SK-N-SH (cell line): ENCODE measurements around the gene LMO2. TPM values are rescaled to one million over a fixed set of nuclear protein-coding genes. Genes with fewer than 3 reads are reported as not detected.

Experiments
- CTCF ChIA-PET: fragments of 300-600, 350-600 bp; formaldehyde crosslinking; extraction: SDS; loops from one replicate; lab custom pipeline; 2021; lab: Yijun Ruan, JAX
- POLR2A ChIA-PET: fragments of 350-600 bp; sonication (Branson Sonifier 250); formaldehyde crosslinking; extraction: SDS; loops from one replicate; lab custom pipeline; 2020; ENCODE audit warnings: antibody characterized with exemption, inconsistent platforms; lab: Yijun Ruan, JAX
- DNase-seq: peaks from one replicate; pipeline ENCODE4 v3.0.0; 2012
- H2AFZ ChIP-seq: fragments of 200-600 bp; sonication (generic); 2 replicates; pipeline ENCODE4 v1.8.1; 2016; ENCODE audit warnings: antibody characterized with exemption, mild to moderate bottlenecking, low read depth
- H3F3A ChIP-seq: fragments of 200-600 bp; sonication (generic); replicated peaks from 2 replicates; pipeline ENCODE3; 2016; ENCODE audit warnings: antibody characterized with exemption, mild to moderate bottlenecking; ENCODE audit not compliant: insufficient read depth
- H3K27ac ChIP-seq, 2 experiments: fragments of 200-500 bp in 1 of 2; fragments of 200-600 bp in 1 of 2; sonication (Bioruptor generic) in 1 of 2; sonication (generic), shearing (Covaris generic) in 1 of 2; 2 replicates each; pipeline versions ENCODE4 v1.5.1 to v1.6.1; 2014 to 2016; ENCODE audit warnings: low read depth in 2 of 2, inconsistent platforms in 1 of 2, low read length in 1 of 2, mild to moderate bottlenecking in 1 of 2, mixed read lengths in 1 of 2
- H3K27me3 ChIP-seq: fragments of 200-600 bp; sonication (generic), shearing (Covaris generic); 2 replicates; pipeline ENCODE4 v1.6.1; 2016; ENCODE audit warnings: mixed run types; ENCODE audit not compliant: insufficient read depth
- H3K36me3 ChIP-seq, 2 experiments: fragments of 200-500 bp in 1 of 2; fragments of 200-600 bp in 1 of 2; sonication (Bioruptor generic) in 1 of 2; sonication (generic) in 1 of 2; replicated peaks in 1 of 2; 2 replicates each; pipeline versions ENCODE3 to v1.5.1; 2014 to 2016; ENCODE audit warnings: low read length in 1 of 2, mild to moderate bottlenecking in 1 of 2; ENCODE audit not compliant: insufficient read depth in 2 of 2, control insufficient read depth in 1 of 2
- H3K4me1 ChIP-seq, 2 experiments: fragments of 200-500 bp in 1 of 2; fragments of 200-600 bp in 1 of 2; sonication (Bioruptor generic) in 1 of 2; sonication (generic), shearing (Covaris generic) in 1 of 2; 2 replicates each; pipeline versions ENCODE4 v1.5.1 to v1.6.1; 2014 to 2016; ENCODE audit warnings: low read depth in 1 of 2, low read length in 1 of 2, mixed run types in 1 of 2; ENCODE audit not compliant: insufficient read depth in 2 of 2, control insufficient read depth in 1 of 2
- H3K4me2 ChIP-seq: fragments of 200-600 bp; sonication (generic), shearing (Covaris generic); 2 replicates; pipeline ENCODE4 v1.6.1; 2017; ENCODE audit warnings: mixed run types
- H3K4me3 ChIP-seq, 2 experiments: fragments of 200-500 bp in 1 of 2; fragments of 200-600 bp in 1 of 2; sonication (Bioruptor generic) in 1 of 2; sonication (generic), shearing (Covaris generic) in 1 of 2; 2 replicates each; pipeline versions ENCODE4 v1.5.1 to v1.8.1; 2014 to 2016; ENCODE audit warnings: low read depth in 2 of 2, inconsistent platforms in 1 of 2, low read length in 1 of 2, mild to moderate bottlenecking in 1 of 2, mixed read lengths in 1 of 2, moderate library complexity in 1 of 2
- H3K79me2 ChIP-seq: fragments of 200-600 bp; sonication (generic); 2 replicates; pipeline ENCODE4 v1.8.1; 2017; ENCODE audit warnings: mild to moderate bottlenecking; ENCODE audit not compliant: insufficient read depth
- H3K9ac ChIP-seq: fragments of 200-600 bp; sonication (generic); 2 replicates; pipeline ENCODE4 v1.6.1; 2017; ENCODE audit warnings: mixed run types
- H3K9me2 ChIP-seq: fragments of 200-600 bp; sonication (generic); 2 replicates; pipeline ENCODE4 v1.6.1; 2017; ENCODE audit warnings: mixed run types
- H3K9me3 ChIP-seq: fragments of 200-600 bp; sonication (generic); 2 replicates; pipeline ENCODE4 v1.6.1; 2017; ENCODE audit warnings: mixed run types, mild to moderate bottlenecking, moderate library complexity
- H4K20me1 ChIP-seq: fragments of 200-600 bp; sonication (generic); 2 replicates; pipeline ENCODE4 v1.6.1; 2017; ENCODE audit warnings: mild to moderate bottlenecking, mixed run types; ENCODE audit not compliant: insufficient read depth
- ELF1 ChIP-seq: IDR thresholded peaks from 2 replicates; pipeline ENCODE4 v1.4.0; 2012
- EZH2phosphoT487 ChIP-seq: fragments of 200-600 bp; sonication (generic); IDR thresholded peaks from 2 replicates; pipeline ENCODE4 v1.6.1; 2017; ENCODE audit warnings: low read depth, mixed run types, mild to moderate bottlenecking, antibody characterized with exemption, moderate library complexity, borderline replicate concordance
- FOSL2 ChIP-seq: IDR thresholded peaks from 2 replicates; pipeline ENCODE4 v1.4.0; 2012; ENCODE audit warnings: low read depth, mild to moderate bottlenecking, moderate library complexity, borderline replicate concordance
- FOXM1 ChIP-seq: IDR thresholded peaks from 2 replicates; pipeline ENCODE4 v1.4.0; 2012; ENCODE audit warnings: low read depth, mild to moderate bottlenecking
- JUND ChIP-seq: IDR thresholded peaks from 2 replicates; pipeline ENCODE4 v1.4.0; 2012
- NFIC ChIP-seq: IDR thresholded peaks from 2 replicates; pipeline ENCODE4 v1.4.0; 2012; ENCODE audit warnings: borderline replicate concordance
- POLR2AphosphoS5 ChIP-seq: IDR thresholded peaks from 2 replicates; pipeline ENCODE4 v1.6.1; 2012; ENCODE audit warnings: low read depth, low read length
- RFX5 ChIP-seq: IDR thresholded peaks from 2 replicates; pipeline ENCODE4 v1.6.1; 2012; ENCODE audit warnings: mild to moderate bottlenecking, improper control_type of control experiment, low read length
- RXRA ChIP-seq: IDR thresholded peaks from 2 replicates; pipeline ENCODE4 v1.4.0; 2012; ENCODE audit warnings: low read depth, mild to moderate bottlenecking, borderline replicate concordance
- SIN3A ChIP-seq: IDR thresholded peaks from 2 replicates; pipeline ENCODE4 v1.6.1; 2012; ENCODE audit warnings: low read depth, mild to moderate bottlenecking, low read length, moderate library complexity, borderline replicate concordance
- TAF1 ChIP-seq: IDR thresholded peaks from 2 replicates; pipeline ENCODE4 v1.6.1; 2012; ENCODE audit warnings: low read depth, mild to moderate bottlenecking, low read length, moderate library complexity, borderline replicate concordance
- YY1 ChIP-seq: IDR thresholded peaks from 2 replicates; pipeline ENCODE4 v1.4.0; 2012; ENCODE audit warnings: low read depth, mild to moderate bottlenecking
- WGBS: methylation state at CpG from one replicate; pipeline ENCODE4 v1.1.6; 2017; ENCODE audit warnings: low lambda C conversion rate; 5-methylcytosine and 5-hydroxymethylcytosine counted together
- polyA plus RNA-seq, 3 experiments: library from polyadenylated mRNA; depleted of rRNA; stranded (reverse); fragments of >200 nt; gene quantifications; 2 replicates each; pipeline ENCODE4 v1.2.3, GENCODE V29; 2012
- TF ChIP-seq, protein P1 (sequence below): IDR thresholded peaks from 2 replicates; pipeline ENCODE4 v1.4.0; 2012; ENCODE audit warnings: low read depth, borderline replicate concordance
- TF ChIP-seq, protein P2 (sequence below): IDR thresholded peaks from 2 replicates; pipeline ENCODE4; 2012
- TF ChIP-seq, protein P3 (sequence below): IDR thresholded peaks from 2 replicates; pipeline ENCODE4 v1.6.1; 2012; ENCODE audit warnings: mild to moderate bottlenecking, low read depth, low read length, moderate library complexity
- TF ChIP-seq, protein P4 (sequence below): fragments of 150-350 bp; IDR thresholded peaks from 2 replicates; pipeline ENCODE4 v1.6.1; 2017; ENCODE audit warnings: antibody characterized with exemption, low read length, low read depth, borderline replicate concordance

Gene LMO2
- polyA plus RNA-seq, 1 of the 3 experiments (the other 2 are of a cell fraction): 0.05 TPM

DNA sequence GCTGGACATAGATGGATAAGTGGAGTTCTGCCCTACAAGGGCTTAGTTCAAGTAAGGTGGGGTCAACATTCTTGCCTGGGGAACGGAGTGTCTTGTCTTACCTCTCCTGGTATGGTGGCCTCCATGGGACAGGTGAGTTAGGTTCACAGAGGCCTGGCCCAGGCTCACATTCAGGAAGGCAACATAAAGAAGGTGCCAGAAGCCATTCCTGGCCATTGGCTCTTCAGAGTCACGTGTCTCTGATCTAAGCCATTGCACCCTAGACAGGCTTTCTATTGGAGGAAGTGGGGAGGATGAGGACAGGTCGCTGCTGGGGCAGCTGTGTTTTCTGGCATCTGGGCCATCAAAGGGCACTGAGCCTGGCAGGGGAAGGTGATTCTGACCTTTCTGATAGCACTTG lies 14.8 kb downstream of the LMO2 start:
- peaks cover 40% of the 10 kb centered on the region for H3K27me3 ChIP-seq
- H3K9ac ChIP-seq: no peak overlapping the region
- no peaks in the 10 kb centered on the region for H3K79me2 ChIP-seq
- no peak overlapping the region for H3K4me2 ChIP-seq
- WGBS: 34% methylated on average over 3 of the region's 3 CpGs
- no peaks in the 10 kb centered on the region; a peak in 1 of 4 replicates for H3K4me1 ChIP-seq
- H3K36me3 ChIP-seq: no peaks in the 10 kb centered on the region
- ChIA-PET CTCF (interaction anchor here (2.1 kb wide), 1 partner anchor 19 kb away, joined by 8 read pairs; no protein-coding TSS in a partner anchor), POLR2A (no interaction called here)
- no peaks in the 10 kb centered on the region for H3F3A ChIP-seq
- no peaks in the 10 kb centered on the region for H4K20me1 ChIP-seq
- no peak overlapping the region for H2AFZ ChIP-seq
- no peak for DNase-seq
- H3K9me3 ChIP-seq: no peaks in the 10 kb centered on the region
- H3K4me3 ChIP-seq: no peak overlapping the region
- no peaks in the 10 kb centered on the region for H3K9me2 ChIP-seq
- no peak overlapping the region for H3K27ac ChIP-seq
- TF ChIP-seq FOSL2 (no peak), RXRA (no peak), FOXM1 (no peak), EZH2phosphoT487 (no peak), JUND (no peak), NFIC (no peak), ELF1 (no peak), TAF1 (no peak), POLR2AphosphoS5 (no peak), SIN3A (no peak), YY1 (no peak), RFX5 (no peak)
- TF ChIP-seq, protein P1, sequence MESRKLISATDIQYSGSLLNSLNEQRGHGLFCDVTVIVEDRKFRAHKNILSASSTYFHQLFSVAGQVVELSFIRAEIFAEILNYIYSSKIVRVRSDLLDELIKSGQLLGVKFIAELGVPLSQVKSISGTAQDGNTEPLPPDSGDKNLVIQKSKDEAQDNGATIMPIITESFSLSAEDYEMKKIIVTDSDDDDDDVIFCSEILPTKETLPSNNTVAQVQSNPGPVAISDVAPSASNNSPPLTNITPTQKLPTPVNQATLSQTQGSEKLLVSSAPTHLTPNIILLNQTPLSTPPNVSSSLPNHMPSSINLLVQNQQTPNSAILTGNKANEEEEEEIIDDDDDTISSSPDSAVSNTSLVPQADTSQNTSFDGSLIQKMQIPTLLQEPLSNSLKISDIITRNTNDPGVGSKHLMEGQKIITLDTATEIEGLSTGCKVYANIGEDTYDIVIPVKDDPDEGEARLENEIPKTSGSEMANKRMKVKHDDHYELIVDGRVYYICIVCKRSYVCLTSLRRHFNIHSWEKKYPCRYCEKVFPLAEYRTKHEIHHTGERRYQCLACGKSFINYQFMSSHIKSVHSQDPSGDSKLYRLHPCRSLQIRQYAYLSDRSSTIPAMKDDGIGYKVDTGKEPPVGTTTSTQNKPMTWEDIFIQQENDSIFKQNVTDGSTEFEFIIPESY: no peak
- TF ChIP-seq, protein P2, sequence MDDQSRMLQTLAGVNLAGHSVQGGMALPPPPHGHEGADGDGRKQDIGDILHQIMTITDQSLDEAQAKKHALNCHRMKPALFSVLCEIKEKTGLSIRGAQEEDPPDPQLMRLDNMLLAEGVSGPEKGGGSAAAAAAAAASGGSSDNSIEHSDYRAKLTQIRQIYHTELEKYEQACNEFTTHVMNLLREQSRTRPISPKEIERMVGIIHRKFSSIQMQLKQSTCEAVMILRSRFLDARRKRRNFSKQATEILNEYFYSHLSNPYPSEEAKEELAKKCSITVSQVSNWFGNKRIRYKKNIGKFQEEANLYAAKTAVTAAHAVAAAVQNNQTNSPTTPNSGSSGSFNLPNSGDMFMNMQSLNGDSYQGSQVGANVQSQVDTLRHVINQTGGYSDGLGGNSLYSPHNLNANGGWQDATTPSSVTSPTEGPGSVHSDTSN: no peak
- TF ChIP-seq, protein P3, sequence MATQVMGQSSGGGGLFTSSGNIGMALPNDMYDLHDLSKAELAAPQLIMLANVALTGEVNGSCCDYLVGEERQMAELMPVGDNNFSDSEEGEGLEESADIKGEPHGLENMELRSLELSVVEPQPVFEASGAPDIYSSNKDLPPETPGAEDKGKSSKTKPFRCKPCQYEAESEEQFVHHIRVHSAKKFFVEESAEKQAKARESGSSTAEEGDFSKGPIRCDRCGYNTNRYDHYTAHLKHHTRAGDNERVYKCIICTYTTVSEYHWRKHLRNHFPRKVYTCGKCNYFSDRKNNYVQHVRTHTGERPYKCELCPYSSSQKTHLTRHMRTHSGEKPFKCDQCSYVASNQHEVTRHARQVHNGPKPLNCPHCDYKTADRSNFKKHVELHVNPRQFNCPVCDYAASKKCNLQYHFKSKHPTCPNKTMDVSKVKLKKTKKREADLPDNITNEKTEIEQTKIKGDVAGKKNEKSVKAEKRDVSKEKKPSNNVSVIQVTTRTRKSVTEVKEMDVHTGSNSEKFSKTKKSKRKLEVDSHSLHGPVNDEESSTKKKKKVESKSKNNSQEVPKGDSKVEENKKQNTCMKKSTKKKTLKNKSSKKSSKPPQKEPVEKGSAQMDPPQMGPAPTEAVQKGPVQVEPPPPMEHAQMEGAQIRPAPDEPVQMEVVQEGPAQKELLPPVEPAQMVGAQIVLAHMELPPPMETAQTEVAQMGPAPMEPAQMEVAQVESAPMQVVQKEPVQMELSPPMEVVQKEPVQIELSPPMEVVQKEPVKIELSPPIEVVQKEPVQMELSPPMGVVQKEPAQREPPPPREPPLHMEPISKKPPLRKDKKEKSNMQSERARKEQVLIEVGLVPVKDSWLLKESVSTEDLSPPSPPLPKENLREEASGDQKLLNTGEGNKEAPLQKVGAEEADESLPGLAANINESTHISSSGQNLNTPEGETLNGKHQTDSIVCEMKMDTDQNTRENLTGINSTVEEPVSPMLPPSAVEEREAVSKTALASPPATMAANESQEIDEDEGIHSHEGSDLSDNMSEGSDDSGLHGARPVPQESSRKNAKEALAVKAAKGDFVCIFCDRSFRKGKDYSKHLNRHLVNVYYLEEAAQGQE: no peak
- TF ChIP-seq, protein P4, sequence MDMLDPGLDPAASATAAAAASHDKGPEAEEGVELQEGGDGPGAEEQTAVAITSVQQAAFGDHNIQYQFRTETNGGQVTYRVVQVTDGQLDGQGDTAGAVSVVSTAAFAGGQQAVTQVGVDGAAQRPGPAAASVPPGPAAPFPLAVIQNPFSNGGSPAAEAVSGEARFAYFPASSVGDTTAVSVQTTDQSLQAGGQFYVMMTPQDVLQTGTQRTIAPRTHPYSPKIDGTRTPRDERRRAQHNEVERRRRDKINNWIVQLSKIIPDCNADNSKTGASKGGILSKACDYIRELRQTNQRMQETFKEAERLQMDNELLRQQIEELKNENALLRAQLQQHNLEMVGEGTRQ: no peak
